ENCODE results near the gene PDE10A. TPM values are rescaled to one million over a fixed set of nuclear protein-coding genes. Genes with fewer than 3 reads are reported as not detected.

PDE10A gene
- total RNA-seq, 1 experiment from 2014 or later: 2.1 TPM

- CTCF ChIA-PET: no interaction called here
- no TSS peak for BruUV-seq (replicated peaks)
These were observed 56.4 kb downstream of the PDE10A start for GRCh38 chr6:165606740-165607008.

GRCh38 chr6:165605901-165606739 is 56.9 kb downstream of the PDE10A start:
- H3K79me2 ChIP-seq (ENCODE audit: low read length): no peaks in the 10 kb centered on the region
- intact Hi-C loops (cut with micrococcal nuclease): no loop called here
- no peak for TF ChIP-seq EZH2 (IDR thresholded peaks at IDR 0.05; ENCODE audit: low read length, unreplicated experiment)
- no peak for TF ChIP-seq EZH2phosphoT487 (IDR thresholded peaks at IDR 0.05; ENCODE audit: borderline replicate concordance, low read length)
- TF ChIP-seq CTCF (conservative IDR thresholded peaks at IDR 0.05; ENCODE audit: low read depth, low read length): no peak
- no peaks in the 10 kb centered on the region for H3K9me3 ChIP-seq (ENCODE audit: low read length)
- H3K9ac ChIP-seq (ENCODE audit: low read length): no peak overlapping the region
- H4K20me1 ChIP-seq (ENCODE audit: low read length): no peaks in the 10 kb centered on the region
- no peak overlapping the region for H3K4me2 ChIP-seq (ENCODE audit: low read length)
- no peaks in the 10 kb centered on the region for H3K36me3 ChIP-seq (ENCODE audit: low read depth, low read length)
- no peak for DNase-seq
- BruUV-seq (replicated peaks): no TSS peak
- ChIA-PET POLR2A (ENCODE audit: unreplicated experiment) (no interaction called here), CTCF (no interaction called here)
- H3K4me1 ChIP-seq (ENCODE audit: insufficient read depth, low read length): no peaks in the 10 kb centered on the region
- H3F3A ChIP-seq (ENCODE audit: low read length, unreplicated experiment): no peaks in the 10 kb centered on the region
- H3K27me3 ChIP-seq (ENCODE audit: low read length): no peaks in the 10 kb centered on the region
- ATAC-seq: no peak
- no peak overlapping the region for H3K4me3 ChIP-seq (ENCODE audit: low read length)
- no peaks in the 10 kb centered on the region for H3K9me2 ChIP-seq (replicated peaks; ENCODE audit: low read length)
- no peak overlapping the region for H3K27ac ChIP-seq (ENCODE audit: low read length)
- no peak overlapping the region for H2AFZ ChIP-seq (ENCODE audit: low read length)

More at GRCh38 chr6:165606740-165607008, 56.4 kb downstream of the PDE10A start:
- ATAC-seq (no peak), DNase-seq (no peak)
- H3K36me3 ChIP-seq (ENCODE audit: low read depth, low read length): no peaks in the 10 kb centered on the region
- no peak overlapping the region for H3K4me3 ChIP-seq (ENCODE audit: low read length)
- H3K9ac ChIP-seq (ENCODE audit: low read length): no peak overlapping the region
- TF ChIP-seq EZH2 (IDR thresholded peaks at IDR 0.05; ENCODE audit: low read length, unreplicated experiment) (no peak), CTCF (conservative IDR thresholded peaks at IDR 0.05; ENCODE audit: low read depth, low read length) (no peak)
- no peak overlapping the region for H3K27ac ChIP-seq (ENCODE audit: low read length)
- no peaks in the 10 kb centered on the region for H3K27me3 ChIP-seq (ENCODE audit: low read length)
- H3K9me2 ChIP-seq (replicated peaks; ENCODE audit: low read length): no peaks in the 10 kb centered on the region
- intact Hi-C loops (cut with micrococcal nuclease): no loop called here
- no peaks in the 10 kb centered on the region for H3K79me2 ChIP-seq (ENCODE audit: low read length)
- no peaks in the 10 kb centered on the region for H4K20me1 ChIP-seq (ENCODE audit: low read length)
- POLR2A ChIA-PET (ENCODE audit: unreplicated experiment): no interaction called here
- H3F3A ChIP-seq (ENCODE audit: low read length, unreplicated experiment): no peaks in the 10 kb centered on the region
- H3K9me3 ChIP-seq (ENCODE audit: low read length): no peaks in the 10 kb centered on the region
- no peak overlapping the region for H3K4me2 ChIP-seq (ENCODE audit: low read length)
- H3K4me1 ChIP-seq (ENCODE audit: insufficient read depth, low read length): no peaks in the 10 kb centered on the region
- no peak overlapping the region for H2AFZ ChIP-seq (ENCODE audit: low read length)

- Histone ChIP-seq H3K4me3 (ENCODE audit: low read length) (no peak overlapping the region), H3K36me3 (ENCODE audit: low read depth, low read length) (no peaks in the 10 kb centered on the region), H3K4me1 (ENCODE audit: insufficient read depth, low read length) (no peaks in the 10 kb centered on the region), H2AFZ (ENCODE audit: low read length) (no peak overlapping the region), H3K9me3 (ENCODE audit: low read length) (no peaks in the 10 kb centered on the region), H3K9ac (ENCODE audit: low read length) (no peak overlapping the region), H3K27me3 (ENCODE audit: low read length) (no peaks in the 10 kb centered on the region), H3K79me2 (ENCODE audit: low read length) (no peaks in the 10 kb centered on the region), H3K27ac (ENCODE audit: low read length) (no peak overlapping the region), H3K4me2 (ENCODE audit: low read length) (no peak overlapping the region), H3K9me2 (replicated peaks; ENCODE audit: low read length) (no peaks in the 10 kb centered on the region), H4K20me1 (ENCODE audit: low read length) (no peaks in the 10 kb centered on the region), H3F3A (ENCODE audit: low read length, unreplicated experiment) (no peaks in the 10 kb centered on the region)
- ChIA-PET POLR2A (ENCODE audit: unreplicated experiment) (no interaction called here), CTCF (no interaction called here)
- BruUV-seq (replicated peaks): no TSS peak
- no peak for DNase-seq
- ATAC-seq: no peak
- intact Hi-C loops (cut with micrococcal nuclease): no loop called here
- TF ChIP-seq EZH2 (IDR thresholded peaks at IDR 0.05; ENCODE audit: low read length, unreplicated experiment): no peak
These were observed 57.7 kb downstream of the PDE10A start for GRCh38 chr6:165605182-165605875.

Measured in PC-3 (cell line).